ENCODE data around the gene GARRE1. TPM values are rescaled to one million over a fixed set of nuclear protein-coding genes. Genes with fewer than 3 reads are reported as not detected.
"Not testable (repeated sequence)": the region's sequence is repeated elsewhere in the genome, so short reads cannot be mapped to it uniquely, and the experiment has no call there.

The GARRE1 gene, protein sequence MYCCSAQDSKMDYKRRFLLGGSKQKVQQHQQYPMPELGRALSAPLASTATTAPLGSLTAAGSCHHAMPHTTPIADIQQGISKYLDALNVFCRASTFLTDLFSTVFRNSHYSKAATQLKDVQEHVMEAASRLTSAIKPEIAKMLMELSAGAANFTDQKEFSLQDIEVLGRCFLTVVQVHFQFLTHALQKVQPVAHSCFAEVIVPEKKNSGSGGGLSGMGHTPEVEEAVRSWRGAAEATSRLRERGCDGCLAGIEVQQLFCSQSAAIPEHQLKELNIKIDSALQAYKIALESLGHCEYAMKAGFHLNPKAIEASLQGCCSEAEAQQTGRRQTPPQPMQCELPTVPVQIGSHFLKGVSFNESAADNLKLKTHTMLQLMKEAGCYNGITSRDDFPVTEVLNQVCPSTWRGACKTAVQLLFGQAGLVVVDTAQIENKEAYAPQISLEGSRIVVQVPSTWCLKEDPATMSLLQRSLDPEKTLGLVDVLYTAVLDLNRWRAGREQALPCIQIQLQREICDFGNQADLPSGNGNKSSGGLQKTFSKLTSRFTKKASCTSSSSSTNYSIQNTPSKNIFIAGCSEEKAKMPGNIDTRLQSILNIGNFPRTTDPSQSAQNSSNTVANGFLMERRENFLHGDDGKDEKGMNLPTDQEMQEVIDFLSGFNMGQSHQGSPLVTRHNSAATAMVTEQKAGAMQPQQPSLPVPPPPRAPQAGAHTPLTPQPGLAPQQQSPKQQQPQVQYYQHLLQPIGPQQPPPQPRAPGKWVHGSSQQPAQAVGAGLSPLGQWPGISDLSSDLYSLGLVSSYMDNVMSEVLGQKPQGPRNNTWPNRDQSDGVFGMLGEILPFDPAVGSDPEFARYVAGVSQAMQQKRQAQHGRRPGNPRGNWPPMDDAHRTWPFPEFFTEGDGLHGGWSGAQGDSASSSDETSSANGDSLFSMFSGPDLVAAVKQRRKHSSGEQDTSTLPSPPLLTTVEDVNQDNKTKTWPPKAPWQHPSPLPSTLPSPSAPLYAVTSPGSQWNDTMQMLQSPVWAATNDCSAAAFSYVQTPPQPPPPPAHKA (N-terminal part only)
- 10 to 100 TPM; 34.4 to 43.6 TPM for total RNA-seq
- 119 to 148 reads per million in 2 donors for total RNA-seq

DNA sequence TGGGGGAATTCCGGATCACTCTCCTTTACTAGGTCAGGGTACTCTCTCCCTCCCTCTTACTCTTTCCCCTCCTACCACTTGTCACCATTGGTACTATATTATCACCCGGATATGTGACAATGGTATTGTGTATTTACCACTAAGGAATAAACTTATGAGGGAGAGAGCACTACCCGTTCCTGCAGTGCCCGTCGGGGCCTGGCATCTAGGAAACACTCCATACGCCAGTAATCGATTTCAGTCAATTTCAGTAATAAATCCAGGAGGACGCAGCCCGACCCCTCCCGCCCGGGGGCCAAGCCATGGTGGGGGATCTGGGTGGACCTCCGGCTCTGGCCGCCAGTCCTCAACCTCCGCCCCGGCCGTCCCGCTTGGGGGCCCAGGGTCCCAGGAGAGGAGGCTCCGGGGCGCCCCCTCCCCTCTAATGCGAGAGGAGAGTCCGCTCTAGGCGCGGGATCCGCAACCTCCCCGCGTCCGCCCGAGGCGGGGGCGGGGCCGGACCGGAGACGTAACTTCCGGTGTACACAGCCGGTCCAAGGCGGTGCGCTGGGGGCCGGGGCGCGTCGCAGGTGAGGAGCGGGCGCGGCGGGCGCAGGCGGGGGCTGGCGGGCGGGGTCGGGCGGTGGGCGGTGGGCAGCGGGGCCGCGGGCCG, at the start of gene GARRE1:
GARRE1 (plus strand) TSS at position 509 of the 652 bp plus-strand sequence. CDS start 45,920 bp downstream, outside the sequence.
- Mint-ChIP-seq H3K4me3 (peak within 1 kb of the TSS; percentile 97), H3K4me1 (peaks cover 20% of the 10 kb centered on the region), H3K27me3 (no peaks in the 10 kb centered on the region), H3K27ac (peak within 1 kb of the TSS; percentile 94), H3K36me3 (ENCODE audit: low read depth) (peaks cover 3% of the 10 kb centered on the region)
- DNase-seq: peak; percentile 76 to 81 (median 79)
- H3K9me3 ChIP-seq (ENCODE audit: control insufficient read depth, low read length, poor library complexity, severe bottlenecking): no peaks in the 10 kb centered on the region
- ATAC-seq: peak; percentile 93

GRCh38 chr19:34205324-34205723, 49.0 kb upstream of the GARRE1 start:
- ATAC-seq; DNase-seq; H3K27ac Mint-ChIP-seq; H3K36me3 Mint-ChIP-seq (ENCODE audit: low read depth); H3K27me3 Mint-ChIP-seq; H3K4me3 Mint-ChIP-seq; H3K9me3 ChIP-seq (ENCODE audit: control insufficient read depth, low read length, poor library complexity, severe bottlenecking): not testable (repeated sequence)
- H3K4me1 Mint-ChIP-seq: peaks cover 14% of the 10 kb centered on the region

- Mint-ChIP-seq H3K36me3 (ENCODE audit: low read depth) (no peaks in the 10 kb centered on the region), H3K27ac (no peak overlapping the region), H3K4me3 (no peak overlapping the region), H3K4me1 (peaks cover 11% of the 10 kb centered on the region), H3K27me3 (no peaks in the 10 kb centered on the region)
- no peak for DNase-seq
- H3K9me3 ChIP-seq (ENCODE audit: control insufficient read depth, low read length, poor library complexity, severe bottlenecking): no peaks in the 10 kb centered on the region
- no peak for ATAC-seq
Measured at GRCh38 chr19:34208291-34208884, 46.0 kb upstream of the GARRE1 start.

GRCh38 chr19:34209726-34210125, 44.6 kb upstream of the GARRE1 start:
- Mint-ChIP-seq H3K4me1 (peaks cover 9% of the 10 kb centered on the region), H3K27ac (no peak overlapping the region), H3K36me3 (ENCODE audit: low read depth) (no peaks in the 10 kb centered on the region), H3K4me3 (no peak overlapping the region), H3K27me3 (no peaks in the 10 kb centered on the region)
- no peaks in the 10 kb centered on the region for H3K9me3 ChIP-seq (ENCODE audit: control insufficient read depth, low read length, poor library complexity, severe bottlenecking)
- DNase-seq (no peak), ATAC-seq (no peak)

GRCh38 chr19:34213283-34213682, 41.1 kb upstream of the GARRE1 start:
- DNase-seq (no peak), ATAC-seq (no peak)
- H3K4me3 Mint-ChIP-seq: no peak overlapping the region
- H3K27ac Mint-ChIP-seq: peak overlapping the region; percentile 8
- peaks cover 15% of the 10 kb centered on the region for H3K4me1 Mint-ChIP-seq
- H3K27me3 Mint-ChIP-seq: no peaks in the 10 kb centered on the region
- no peaks in the 10 kb centered on the region for H3K36me3 Mint-ChIP-seq (ENCODE audit: low read depth)
- no peaks in the 10 kb centered on the region for H3K9me3 ChIP-seq (ENCODE audit: control insufficient read depth, low read length, poor library complexity, severe bottlenecking)

- H3K9me3 ChIP-seq (ENCODE audit: control insufficient read depth, low read length, poor library complexity, severe bottlenecking): no peaks in the 10 kb centered on the region
- Mint-ChIP-seq H3K27me3 (no peaks in the 10 kb centered on the region), H3K4me1 (peaks cover 20% of the 10 kb centered on the region), H3K27ac (peak overlapping the region; percentile 14), H3K4me3 (no peak overlapping the region), H3K36me3 (ENCODE audit: low read depth) (peaks cover 3% of the 10 kb centered on the region)
- ATAC-seq (no peak), DNase-seq (no peak)
Measured at GRCh38 chr19:34214040-34214439, 40.3 kb upstream of the GARRE1 start.

DNA sequence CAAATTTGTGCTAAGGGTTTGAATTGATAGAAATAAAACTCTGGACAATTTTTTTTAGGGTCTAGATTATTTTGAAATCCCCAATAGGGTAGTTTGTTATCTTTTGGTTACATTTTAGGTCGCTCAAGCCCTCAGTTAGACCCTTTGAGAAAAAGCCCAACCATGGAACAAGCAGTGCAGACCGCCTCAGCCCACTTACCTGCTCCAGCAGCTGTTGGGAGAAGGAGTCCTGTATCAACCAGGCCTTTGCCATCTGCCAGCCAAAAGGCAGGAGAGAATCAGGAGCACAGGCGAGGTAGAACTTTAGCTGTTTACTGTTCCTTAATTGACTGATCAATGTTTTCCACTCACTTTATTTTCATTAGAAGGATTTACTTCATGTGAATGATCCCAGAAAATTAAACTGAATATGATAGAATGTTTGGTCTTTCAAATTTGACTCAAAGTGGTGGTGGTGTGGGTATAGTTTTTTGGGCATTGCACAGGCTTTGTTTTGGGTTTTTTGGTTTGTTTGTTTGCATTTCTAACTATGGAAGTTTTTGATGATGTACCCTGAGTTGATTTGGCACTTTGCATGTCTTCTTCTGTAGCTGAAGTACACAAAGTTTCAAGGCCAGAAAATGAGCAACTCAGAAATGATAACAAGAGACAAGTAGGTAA, 39.2 kb upstream of the GARRE1 start:
- no peak for ATAC-seq
- Mint-ChIP-seq H3K27ac (peak overlapping the region; percentile 14), H3K4me3 (no peak overlapping the region), H3K27me3 (no peaks in the 10 kb centered on the region), H3K36me3 (ENCODE audit: low read depth) (peaks cover 3% of the 10 kb centered on the region), H3K4me1 (peaks cover 25% of the 10 kb centered on the region)
- H3K9me3 ChIP-seq (ENCODE audit: control insufficient read depth, low read length, poor library complexity, severe bottlenecking): no peaks in the 10 kb centered on the region
- DNase-seq: no peak

DNA sequence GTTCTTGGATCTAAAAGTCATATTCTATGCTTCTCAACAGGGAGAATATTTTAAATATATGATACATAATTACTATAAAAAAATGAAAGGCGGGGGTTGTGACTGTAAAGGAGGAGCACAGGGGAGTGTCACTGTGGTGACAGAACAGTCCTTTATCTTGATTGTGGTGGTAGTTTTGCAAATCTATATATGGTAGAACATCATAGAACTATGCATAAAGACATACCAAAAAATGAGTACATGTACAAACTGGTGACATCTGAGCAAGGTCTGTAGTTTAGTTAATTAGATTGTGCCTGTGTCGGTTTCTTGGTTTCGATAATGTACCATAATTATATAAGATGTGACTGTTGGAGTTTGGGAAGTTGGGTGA, 38.7 kb upstream of the GARRE1 start:
- H3K4me1 Mint-ChIP-seq: peaks cover 27% of the 10 kb centered on the region
- H3K27ac Mint-ChIP-seq: peak overlapping the region; percentile 14
- no peak for DNase-seq
- no peak overlapping the region for H3K4me3 Mint-ChIP-seq
- no peak for ATAC-seq
- peaks cover 3% of the 10 kb centered on the region for H3K36me3 Mint-ChIP-seq (ENCODE audit: low read depth)
- H3K27me3 Mint-ChIP-seq: no peaks in the 10 kb centered on the region
- no peaks in the 10 kb centered on the region for H3K9me3 ChIP-seq (ENCODE audit: control insufficient read depth, low read length, poor library complexity, severe bottlenecking)

GRCh38 chr19:34216745-34217219, 37.6 kb upstream of the GARRE1 start:
- H3K4me1 Mint-ChIP-seq: peaks cover 31% of the 10 kb centered on the region
- not testable (repeated sequence) for H3K4me3 Mint-ChIP-seq; H3K36me3 Mint-ChIP-seq (ENCODE audit: low read depth); H3K27me3 Mint-ChIP-seq; ATAC-seq; DNase-seq; H3K9me3 ChIP-seq (ENCODE audit: control insufficient read depth, low read length, poor library complexity, severe bottlenecking)
- peak overlapping the region; percentile 47 for H3K27ac Mint-ChIP-seq

- peak; percentile 95 for ATAC-seq
- Mint-ChIP-seq H3K36me3 (ENCODE audit: low read depth) (peaks cover 6% of the 10 kb centered on the region), H3K27ac (peak overlapping the region; percentile 92), H3K4me1 (peaks cover 37% of the 10 kb centered on the region), H3K4me3 (peak overlapping the region; percentile 87), H3K27me3 (no peaks in the 10 kb centered on the region)
- peak in 2 of 3 donors; percentile 52 to 54 for DNase-seq
- no peaks in the 10 kb centered on the region for H3K9me3 ChIP-seq (ENCODE audit: control insufficient read depth, low read length, poor library complexity, severe bottlenecking)
Measured at GRCh38 chr19:34217952-34218817, 36.2 kb upstream of the GARRE1 start.

GRCh38 chr19:34218818-34219164, 35.6 kb upstream of the GARRE1 start:
- Mint-ChIP-seq H3K4me3 (peak overlapping the region; percentile 87), H3K27me3 (no peaks in the 10 kb centered on the region), H3K27ac (peak overlapping the region; percentile 92), H3K4me1 (peaks cover 40% of the 10 kb centered on the region), H3K36me3 (ENCODE audit: low read depth) (peaks cover 10% of the 10 kb centered on the region)
- no peak for DNase-seq
- no peaks in the 10 kb centered on the region for H3K9me3 ChIP-seq (ENCODE audit: control insufficient read depth, low read length, poor library complexity, severe bottlenecking)
- ATAC-seq: no peak

Data from T-helper 17 cell (primary cell).